ENCODE data around the gene NELL1.

NELL1 gene

DNA sequence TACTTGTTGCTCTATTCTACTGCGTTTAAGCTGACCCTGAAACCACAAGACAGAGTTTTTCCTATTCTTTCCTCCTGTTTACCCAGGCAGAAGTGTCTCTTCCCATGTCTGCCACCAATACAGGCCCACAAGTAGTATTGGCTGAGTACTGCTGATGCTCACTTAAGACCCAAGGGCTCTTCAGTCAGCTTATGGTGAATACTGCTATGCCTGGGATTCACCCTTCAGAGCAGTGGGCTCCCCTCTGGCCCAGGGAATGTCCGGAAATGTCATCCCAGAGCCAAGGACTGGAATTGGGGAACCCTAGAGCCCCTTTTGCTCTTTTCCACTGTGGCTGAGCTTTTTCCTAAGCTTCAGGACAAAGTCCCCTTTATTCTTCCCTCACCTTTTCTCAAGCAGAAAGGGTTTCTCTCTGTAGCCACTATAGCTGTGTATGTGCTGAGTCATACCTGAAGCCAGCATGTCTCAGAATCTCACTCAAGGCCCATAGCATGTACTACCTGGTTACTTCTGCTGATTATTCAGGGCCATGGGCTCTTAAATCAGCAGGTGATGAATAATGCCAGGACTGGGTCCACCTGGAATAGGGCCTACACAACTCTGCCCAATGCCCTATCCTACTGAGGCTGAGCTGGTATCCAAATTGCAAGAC lies 777.7 kb downstream of the NELL1 start:
- H3F3A ChIP-seq (ENCODE audit: control insufficient read depth, insufficient read depth), result no peaks in the 10 kb centered on the region
- H3K9me2 ChIP-seq (replicated peaks; ENCODE audit: control insufficient read depth, low read length), result no peaks in the 10 kb centered on the region
- no peaks in the 10 kb centered on the region for H3K36me3 ChIP-seq (ENCODE audit: control insufficient read depth, low read length)
- no peaks in the 10 kb centered on the region for H3K79me2 ChIP-seq (ENCODE audit: control insufficient read depth, low read length)
- H3K4me1 ChIP-seq (ENCODE audit: control insufficient read depth, low read length), result no peaks in the 10 kb centered on the region
- no peaks in the 10 kb centered on the region for H4K20me1 ChIP-seq (ENCODE audit: control insufficient read depth, insufficient read depth, low read depth, low read length)
- H3K4me2 ChIP-seq (ENCODE audit: low read length), result no peak overlapping the region
- H3K27me3 ChIP-seq (ENCODE audit: control insufficient read depth, low read length), result no peaks in the 10 kb centered on the region
- no peaks in the 10 kb centered on the region for H3K9me3 ChIP-seq (ENCODE audit: control insufficient read depth, insufficient read depth, low read length)
- TF ChIP-seq, protein P1, sequence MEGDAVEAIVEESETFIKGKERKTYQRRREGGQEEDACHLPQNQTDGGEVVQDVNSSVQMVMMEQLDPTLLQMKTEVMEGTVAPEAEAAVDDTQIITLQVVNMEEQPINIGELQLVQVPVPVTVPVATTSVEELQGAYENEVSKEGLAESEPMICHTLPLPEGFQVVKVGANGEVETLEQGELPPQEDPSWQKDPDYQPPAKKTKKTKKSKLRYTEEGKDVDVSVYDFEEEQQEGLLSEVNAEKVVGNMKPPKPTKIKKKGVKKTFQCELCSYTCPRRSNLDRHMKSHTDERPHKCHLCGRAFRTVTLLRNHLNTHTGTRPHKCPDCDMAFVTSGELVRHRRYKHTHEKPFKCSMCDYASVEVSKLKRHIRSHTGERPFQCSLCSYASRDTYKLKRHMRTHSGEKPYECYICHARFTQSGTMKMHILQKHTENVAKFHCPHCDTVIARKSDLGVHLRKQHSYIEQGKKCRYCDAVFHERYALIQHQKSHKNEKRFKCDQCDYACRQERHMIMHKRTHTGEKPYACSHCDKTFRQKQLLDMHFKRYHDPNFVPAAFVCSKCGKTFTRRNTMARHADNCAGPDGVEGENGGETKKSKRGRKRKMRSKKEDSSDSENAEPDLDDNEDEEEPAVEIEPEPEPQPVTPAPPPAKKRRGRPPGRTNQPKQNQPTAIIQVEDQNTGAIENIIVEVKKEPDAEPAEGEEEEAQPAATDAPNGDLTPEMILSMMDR (IDR thresholded peaks at IDR 0.05; ENCODE audit: low read depth, low read length, poor library complexity, severe bottlenecking), result no peak
- TF ChIP-seq EZH2phosphoT487 (IDR thresholded peaks at IDR 0.05; ENCODE audit: borderline replicate concordance, low read length), result no peak
- H3K27ac ChIP-seq (ENCODE audit: low read depth, low read length), result no peak overlapping the region
- H3K4me3 ChIP-seq (ENCODE audit: low read length), result no peak overlapping the region

DNA sequence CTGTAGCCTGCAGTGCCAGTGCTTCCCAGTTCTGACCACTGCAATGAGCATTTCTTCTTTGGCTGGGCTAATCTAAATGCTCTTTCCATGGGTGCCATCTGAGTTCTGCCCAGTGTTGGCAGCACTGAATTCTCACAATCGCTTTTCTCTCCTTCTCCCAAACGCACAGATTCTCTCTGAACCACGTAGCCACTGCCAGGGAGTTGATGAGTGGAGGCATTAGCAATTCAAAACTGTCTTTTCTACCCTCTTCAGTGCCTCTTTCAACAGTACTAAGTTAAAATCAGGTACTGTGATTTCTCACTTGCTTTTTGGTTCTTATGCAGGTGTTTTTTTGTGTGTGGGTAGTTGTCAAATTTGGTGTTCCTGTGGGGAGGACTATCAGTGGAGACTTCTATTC lies 778.5 kb downstream of the NELL1 start:
- Histone ChIP-seq H3K27ac (ENCODE audit: low read depth, low read length) (no peak overlapping the region), H3K9me3 (ENCODE audit: control insufficient read depth, insufficient read depth, low read length) (no peaks in the 10 kb centered on the region), H3K4me1 (ENCODE audit: control insufficient read depth, low read length) (no peaks in the 10 kb centered on the region), H3K4me3 (ENCODE audit: low read length) (no peak overlapping the region), H3K9me2 (replicated peaks; ENCODE audit: control insufficient read depth, low read length) (no peaks in the 10 kb centered on the region), H4K20me1 (ENCODE audit: control insufficient read depth, insufficient read depth, low read depth, low read length) (no peaks in the 10 kb centered on the region), H3K79me2 (ENCODE audit: control insufficient read depth, low read length) (no peaks in the 10 kb centered on the region), H3K27me3 (ENCODE audit: control insufficient read depth, low read length) (no peaks in the 10 kb centered on the region), H3F3A (ENCODE audit: control insufficient read depth, insufficient read depth) (no peaks in the 10 kb centered on the region), H3K4me2 (ENCODE audit: low read length) (no peak overlapping the region), H3K36me3 (ENCODE audit: control insufficient read depth, low read length) (no peaks in the 10 kb centered on the region)
- TF ChIP-seq EZH2phosphoT487 (IDR thresholded peaks at IDR 0.05; ENCODE audit: borderline replicate concordance, low read length), result no peak
- TF ChIP-seq, protein P1 (IDR thresholded peaks at IDR 0.05; ENCODE audit: low read depth, low read length, poor library complexity, severe bottlenecking), result no peak

- no peaks in the 10 kb centered on the region for H3K27me3 ChIP-seq (ENCODE audit: control insufficient read depth, low read length)
- H3F3A ChIP-seq (ENCODE audit: control insufficient read depth, insufficient read depth), result no peaks in the 10 kb centered on the region
- H3K9me3 ChIP-seq (ENCODE audit: control insufficient read depth, insufficient read depth, low read length), result no peaks in the 10 kb centered on the region
- H3K79me2 ChIP-seq (ENCODE audit: control insufficient read depth, low read length), result no peaks in the 10 kb centered on the region
- no peak overlapping the region for H3K27ac ChIP-seq (ENCODE audit: low read depth, low read length)
- no peak overlapping the region for H3K4me3 ChIP-seq (ENCODE audit: low read length)
- H3K4me1 ChIP-seq (ENCODE audit: control insufficient read depth, low read length), result no peaks in the 10 kb centered on the region
- no peaks in the 10 kb centered on the region for H3K36me3 ChIP-seq (ENCODE audit: control insufficient read depth, low read length)
- TF ChIP-seq, protein P1 (IDR thresholded peaks at IDR 0.05; ENCODE audit: low read depth, low read length, poor library complexity, severe bottlenecking), result no peak
- no peak for TF ChIP-seq EZH2phosphoT487 (IDR thresholded peaks at IDR 0.05; ENCODE audit: borderline replicate concordance, low read length)
- no peaks in the 10 kb centered on the region for H4K20me1 ChIP-seq (ENCODE audit: control insufficient read depth, insufficient read depth, low read depth, low read length)
- no peak overlapping the region for H3K4me2 ChIP-seq (ENCODE audit: low read length)
- H3K9me2 ChIP-seq (replicated peaks; ENCODE audit: control insufficient read depth, low read length), result no peaks in the 10 kb centered on the region
Observed at GRCh38 chr11:21456186-21456585, 786.8 kb downstream of the NELL1 start.
